GM23248 (cell line): ENCODE data around the gene RNFT2. TPM values are rescaled to one million over a fixed set of nuclear protein-coding genes. Genes with fewer than 3 reads are reported as not detected.

Experiments used
- DNase-seq: peaks from one replicate; pipeline ENCODE4 v3.0.0-alpha.2; 2015
- H2AFZ ChIP-seq: fragments of 200-600 bp; sonication (generic); 2 replicates; pipeline ENCODE4 v1.6.1; 2016; ENCODE audit warnings: antibody characterized with exemption
- H3F3A ChIP-seq: fragments of 200-600 bp; sonication (generic); 2 replicates; pipeline ENCODE4 v1.6.1; 2016; ENCODE audit warnings: mild to moderate bottlenecking, antibody characterized with exemption, mixed run types; ENCODE audit not compliant: insufficient read depth
- H3K27ac ChIP-seq: fragments of 200-600 bp; sonication (generic); 2 replicates; pipeline ENCODE4 v1.5.1; 2016; ENCODE audit warnings: mild to moderate bottlenecking
- H3K27me3 ChIP-seq: fragments of 200-600 bp; sonication (generic); replicated peaks from 2 replicates; pipeline ENCODE4 v1.6.1; 2016; ENCODE audit warnings: mild to moderate bottlenecking; ENCODE audit not compliant: insufficient read depth
- H3K36me3 ChIP-seq: fragments of 200-600 bp; sonication (generic); 2 replicates; pipeline ENCODE4 v1.6.1; 2016; ENCODE audit warnings: low read depth, mild to moderate bottlenecking
- H3K4me1 ChIP-seq: fragments of 200-600 bp; sonication (generic); 2 replicates; pipeline ENCODE4 v1.6.1; 2016; ENCODE audit warnings: mild to moderate bottlenecking; ENCODE audit not compliant: insufficient read depth
- H3K4me2 ChIP-seq: fragments of 200-600 bp; sonication (generic); one replicate; pipeline ENCODE4 v1.6.1; 2016; ENCODE audit warnings: mild to moderate bottlenecking; ENCODE audit not compliant: unreplicated experiment
- H3K4me3 ChIP-seq: fragments of 200-600 bp; sonication (generic); 2 replicates; pipeline ENCODE4 v1.5.1; 2016; ENCODE audit warnings: mild to moderate bottlenecking
- H3K79me2 ChIP-seq: fragments of 200-600 bp; sonication (generic); 2 replicates; pipeline ENCODE4 v1.6.1; 2016; ENCODE audit warnings: mild to moderate bottlenecking; ENCODE audit not compliant: insufficient read depth
- H3K9ac ChIP-seq: fragments of 200-600 bp; sonication (generic); 2 replicates; pipeline ENCODE4 v1.6.1; 2016; ENCODE audit warnings: mild to moderate bottlenecking
- H3K9me2 ChIP-seq: fragments of 200-600 bp; sonication (generic); 2 replicates; pipeline ENCODE4 v1.6.1; 2016; ENCODE audit warnings: mixed run types, mild to moderate bottlenecking, moderate library complexity; ENCODE audit not compliant: insufficient read depth
- H3K9me3 ChIP-seq: fragments of 200-600 bp; sonication (generic); one replicate; pipeline ENCODE4 v1.6.1; 2017; ENCODE audit warnings: low read depth
- H4K20me1 ChIP-seq: fragments of 200-600 bp; sonication (generic); 2 replicates; pipeline ENCODE4 v1.6.0; 2016; ENCODE audit not compliant: insufficient read depth
- EZH2 ChIP-seq: fragments of 200-600 bp; sonication (generic); IDR thresholded peaks from 2 replicates; pipeline ENCODE4 v1.6.1; 2018; ENCODE audit warnings: antibody characterized with exemption, mild to moderate bottlenecking; ENCODE audit not compliant: insufficient read depth, poor library complexity, severe bottlenecking
- EZH2phosphoT487 ChIP-seq: fragments of 200-600 bp; sonication (generic); IDR thresholded peaks from 2 replicates; pipeline ENCODE4 v1.6.1; 2018; ENCODE audit warnings: antibody characterized with exemption, moderate library complexity, mild to moderate bottlenecking, low read depth; ENCODE audit not compliant: insufficient read depth
- WGBS, 2 experiments: methylation state at CpG; one replicate each; pipeline ENCODE4 v1.1.6; 2015 to 2017; ENCODE audit warnings: low lambda C conversion rate in 2 of 2, low coverage in 1 of 2; ENCODE audit errors: missing lambda C conversion rate in 2 of 2; 5-methylcytosine and 5-hydroxymethylcytosine counted together
- in situ Hi-C: fragments of 300-500 bp; cut with MboI; formaldehyde crosslinking; loops from 2 replicates; pipeline ENCODE4 v1.15.0; 2020
- polyA plus RNA-seq: library from polyadenylated mRNA; unstranded; fragments of >200 nt; fragmentation: Nextera tagmentation; extraction: Ambion mirVana; gene quantifications from 2 replicates; pipeline ENCODE4 v1.2.1, GENCODE V29; 2016
- total RNA-seq: library from RNA; depleted of rRNA; stranded (reverse); fragments of >200 nt; shearing (Covaris generic); gene quantifications from 2 replicates; pipeline ENCODE4 v1.2.3, GENCODE V29; 2014

Gene RNFT2
- total and polyA plus RNA-seq, 2 experiments from 2014 or later = 0.24 to 0.43 TPM

GRCh38 chr12:116802018-116802417, 63.9 kb downstream of the RNFT2 start:
- H3K27me3 ChIP-seq = no peaks in the 10 kb centered on the region; the same call in 1 of the 2 replicates
- H3K9me3 ChIP-seq = no peaks in the 10 kb centered on the region
- H3K4me3 ChIP-seq = no peak overlapping the region
- no peaks in the 10 kb centered on the region for H3F3A ChIP-seq
- H3K27ac ChIP-seq = no peak overlapping the region
- in situ Hi-C loops = no loop called here
- WGBS, 2 experiments = 74 to 85% methylated on average over 3 of the region's 3 CpGs
- no peaks in the 10 kb centered on the region for H3K4me1 ChIP-seq
- H3K36me3 ChIP-seq = no peaks in the 10 kb centered on the region
- no peak overlapping the region for H3K4me2 ChIP-seq
- DNase-seq = no peak
- no peak for TF ChIP-seq EZH2phosphoT487
- no peak for TF ChIP-seq EZH2
- H3K79me2 ChIP-seq = no peaks in the 10 kb centered on the region
- no peaks in the 10 kb centered on the region for H3K9me2 ChIP-seq
- H4K20me1 ChIP-seq = no peaks in the 10 kb centered on the region
- H2AFZ ChIP-seq = no peak overlapping the region
- H3K9ac ChIP-seq = no peak overlapping the region

- Histone ChIP-seq H3K4me1 (no peaks in the 10 kb centered on the region), H2AFZ (no peak overlapping the region), H3K4me2 (no peak overlapping the region), H3F3A (no peaks in the 10 kb centered on the region), H3K9ac (no peak overlapping the region), H3K9me2 (no peaks in the 10 kb centered on the region), H4K20me1 (no peaks in the 10 kb centered on the region), H3K9me3 (no peaks in the 10 kb centered on the region), H3K27ac (no peak overlapping the region), H3K36me3 (no peaks in the 10 kb centered on the region), H3K4me3 (no peak overlapping the region), H3K79me2 (no peaks in the 10 kb centered on the region), H3K27me3 (no peaks in the 10 kb centered on the region; the same call in 1 of the 2 replicates)
- no peak for TF ChIP-seq EZH2
- no peak for TF ChIP-seq EZH2phosphoT487
- in situ Hi-C loops = no loop called here
- no peak for DNase-seq
- WGBS, 2 experiments = 47 to 59% methylated on average over 7 of the region's 7 CpGs
These were observed 65.1 kb downstream of the RNFT2 start for GRCh38 chr12:116803013-116803736.

DNA sequence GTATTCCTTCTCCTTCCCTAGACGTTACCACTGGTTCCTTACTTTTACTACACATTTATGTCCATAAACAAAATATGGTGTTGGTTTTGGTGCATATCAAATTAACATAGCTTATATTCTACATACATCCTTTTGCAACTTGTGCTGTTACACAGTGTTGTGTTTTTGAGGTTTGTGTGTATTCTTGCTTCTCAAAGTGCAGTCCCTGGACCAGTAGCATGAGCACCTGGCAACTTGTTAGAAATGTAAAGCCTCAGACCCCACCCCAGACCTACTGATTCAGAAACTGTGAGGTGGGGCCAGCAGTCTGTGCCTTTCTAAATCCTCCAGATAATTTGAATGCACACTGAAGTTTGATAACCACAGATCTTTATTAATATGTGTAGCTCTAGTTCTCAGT, 65.9 kb downstream of the RNFT2 start:
- WGBS, 2 experiments = 0% methylated on average over 1 of the region's 1 CpG
- no peaks in the 10 kb centered on the region for H3F3A ChIP-seq
- H3K9me3 ChIP-seq = no peaks in the 10 kb centered on the region
- no peak overlapping the region for H3K4me3 ChIP-seq
- H3K4me1 ChIP-seq = no peaks in the 10 kb centered on the region
- TF ChIP-seq EZH2phosphoT487 (no peak), EZH2 (no peak)
- H3K9me2 ChIP-seq = no peaks in the 10 kb centered on the region
- in situ Hi-C loops = no loop called here
- DNase-seq = no peak
- H3K79me2 ChIP-seq = no peaks in the 10 kb centered on the region
- no peaks in the 10 kb centered on the region for H3K36me3 ChIP-seq
- H3K9ac ChIP-seq = no peak overlapping the region
- no peak overlapping the region for H3K4me2 ChIP-seq
- H3K27me3 ChIP-seq = no peaks in the 10 kb centered on the region; the same call in 1 of the 2 replicates
- H3K27ac ChIP-seq = no peak overlapping the region
- H4K20me1 ChIP-seq = no peaks in the 10 kb centered on the region
- H2AFZ ChIP-seq = no peak overlapping the region

GRCh38 chr12:116806845-116807440, 68.8 kb downstream of the RNFT2 start:
- DNase-seq = no peak
- Histone ChIP-seq H3K4me1 (no peaks in the 10 kb centered on the region), H3K4me3 (no peak overlapping the region), H3K27me3 (no peaks in the 10 kb centered on the region; the same call in 1 of the 2 replicates), H3K9me3 (no peaks in the 10 kb centered on the region), H3K36me3 (no peaks in the 10 kb centered on the region), H3F3A (no peaks in the 10 kb centered on the region), H4K20me1 (no peaks in the 10 kb centered on the region), H3K9ac (no peak overlapping the region), H3K9me2 (no peaks in the 10 kb centered on the region), H2AFZ (no peak overlapping the region), H3K27ac (no peak overlapping the region), H3K79me2 (no peaks in the 10 kb centered on the region), H3K4me2 (no peak overlapping the region)
- in situ Hi-C loops = no loop called here
- TF ChIP-seq EZH2phosphoT487 = no peak
- no peak for TF ChIP-seq EZH2
- WGBS, 2 experiments = 45 to 46% methylated on average over 10 of the region's 10 CpGs
